T1000 (cell line): ENCODE measurements around the gene LRP1B.

Experiments
- DNase-seq: peaks from one replicate; lab custom pipeline; 2025; ENCODE audit warnings: mixed read lengths; lab: John Stamatoyannopoulos, UW

Gene LRP1B

GRCh38 chr2:140246957-140247356, 1883.9 kb downstream of the LRP1B start:
- no peak for DNase-seq

GRCh38 chr2:140246058-140246457, 1884.8 kb downstream of the LRP1B start:
- DNase-seq, result no peak

GRCh38 chr2:140242889-140243288, 1887.9 kb downstream of the LRP1B start:
- no peak for DNase-seq

GRCh38 chr2:140234116-140234515, 1896.7 kb downstream of the LRP1B start:
- DNase-seq, result no peak

GRCh38 chr2:140210963-140211362, 1919.9 kb downstream of the LRP1B start:
- no peak for DNase-seq

GRCh38 chr2:140205093-140205492, 1925.7 kb downstream of the LRP1B start:
- DNase-seq, result no peak

- DNase-seq, result no peak
Observed at GRCh38 chr2:140203347-140203746, 1927.5 kb downstream of the LRP1B start.

GRCh38 chr2:140201572-140201971, 1929.2 kb downstream of the LRP1B start:
- DNase-seq, result no peak

GRCh38 chr2:140200764-140201163, 1930.1 kb downstream of the LRP1B start:
- DNase-seq, result no peak

- no peak for DNase-seq
Observed at GRCh38 chr2:140200307-140200706, 1930.5 kb downstream of the LRP1B start.

- DNase-seq, result no peak
Observed at GRCh38 chr2:140199312-140199711, 1931.5 kb downstream of the LRP1B start.

GRCh38 chr2:140187086-140187485, 1943.7 kb downstream of the LRP1B start:
- DNase-seq, result no peak

- DNase-seq, result no peak
Observed at GRCh38 chr2:140186313-140186712, 1944.5 kb downstream of the LRP1B start.

- DNase-seq, result no peak
Observed at GRCh38 chr2:140185076-140185475, 1945.7 kb downstream of the LRP1B start.

GRCh38 chr2:140183056-140183765, 1947.6 kb downstream of the LRP1B start:
- DNase-seq, result no peak
